Measurements from ENCODE around the gene HMGN1. TPM values are rescaled to one million over a fixed set of nuclear protein-coding genes. Genes with fewer than 3 reads are reported as not detected.

HMGN1 gene
- polyA plus RNA-seq, 1 experiment = 288 TPM

DNA sequence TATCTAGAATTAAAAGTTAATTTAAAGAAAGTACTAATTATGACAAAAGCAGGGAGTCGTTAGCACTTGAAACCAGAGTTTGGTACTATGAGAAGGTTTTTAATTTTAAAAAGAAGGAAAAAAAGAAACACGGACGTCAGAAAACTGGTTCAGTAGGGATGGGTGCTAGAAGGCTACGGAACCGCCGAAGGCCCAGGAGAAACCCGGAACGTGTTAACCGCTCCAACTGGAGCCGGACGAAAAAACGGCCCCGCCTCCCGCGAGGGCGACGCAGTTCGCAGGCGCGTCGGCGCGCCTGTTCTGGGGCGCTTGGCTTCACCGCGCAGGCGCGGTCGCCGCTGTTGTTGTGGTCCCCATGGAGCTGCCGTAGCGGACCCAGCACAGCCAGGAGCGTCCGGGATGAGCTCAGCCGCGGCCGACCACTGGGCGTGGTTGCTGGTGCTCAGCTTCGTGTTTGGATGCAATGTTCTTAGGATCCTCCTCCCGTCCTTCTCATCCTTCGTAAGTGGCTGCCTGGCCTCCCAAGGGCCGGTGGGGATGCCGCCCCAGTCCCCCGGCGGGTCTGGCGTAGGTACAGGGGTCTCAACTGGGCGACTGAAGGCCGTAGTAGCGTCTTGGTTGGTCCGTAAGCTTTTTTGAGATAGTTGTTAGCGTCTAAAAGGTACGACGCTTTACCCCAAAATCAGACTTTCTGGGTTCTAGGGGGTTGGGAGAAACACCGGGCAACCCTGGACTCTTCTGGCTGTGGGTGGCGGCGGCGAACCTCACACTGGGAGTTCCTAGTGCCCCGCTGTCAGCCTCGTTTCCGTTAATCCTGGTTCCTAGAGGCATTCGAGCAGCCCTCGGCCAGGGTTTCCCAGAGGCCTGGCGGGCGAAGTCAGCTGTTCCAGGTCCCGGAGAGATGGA is 31.4 kb upstream of the HMGN1 start:
- Histone ChIP-seq H3K4me3 (ENCODE audit: low read depth, low read length) (peak overlapping the region; percentile 82), H3K27me3 (ENCODE audit: control insufficient read depth, insufficient read depth, low read length) (peaks cover 3% of the 10 kb centered on the region), H3K9me3 (ENCODE audit: control insufficient read depth, insufficient read depth, low read length) (no peaks in the 10 kb centered on the region; the same call in 1 of the 2 replicates), H3K27ac (ENCODE audit: low read depth, low read length) (peak overlapping the region; percentile 81)
- TF ChIP-seq, protein P1, sequence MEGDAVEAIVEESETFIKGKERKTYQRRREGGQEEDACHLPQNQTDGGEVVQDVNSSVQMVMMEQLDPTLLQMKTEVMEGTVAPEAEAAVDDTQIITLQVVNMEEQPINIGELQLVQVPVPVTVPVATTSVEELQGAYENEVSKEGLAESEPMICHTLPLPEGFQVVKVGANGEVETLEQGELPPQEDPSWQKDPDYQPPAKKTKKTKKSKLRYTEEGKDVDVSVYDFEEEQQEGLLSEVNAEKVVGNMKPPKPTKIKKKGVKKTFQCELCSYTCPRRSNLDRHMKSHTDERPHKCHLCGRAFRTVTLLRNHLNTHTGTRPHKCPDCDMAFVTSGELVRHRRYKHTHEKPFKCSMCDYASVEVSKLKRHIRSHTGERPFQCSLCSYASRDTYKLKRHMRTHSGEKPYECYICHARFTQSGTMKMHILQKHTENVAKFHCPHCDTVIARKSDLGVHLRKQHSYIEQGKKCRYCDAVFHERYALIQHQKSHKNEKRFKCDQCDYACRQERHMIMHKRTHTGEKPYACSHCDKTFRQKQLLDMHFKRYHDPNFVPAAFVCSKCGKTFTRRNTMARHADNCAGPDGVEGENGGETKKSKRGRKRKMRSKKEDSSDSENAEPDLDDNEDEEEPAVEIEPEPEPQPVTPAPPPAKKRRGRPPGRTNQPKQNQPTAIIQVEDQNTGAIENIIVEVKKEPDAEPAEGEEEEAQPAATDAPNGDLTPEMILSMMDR (IDR thresholded peaks at IDR 0.05; ENCODE audit: low read depth, low read length) = no peak
- DNase-seq (ENCODE audit: low read depth, low spot score) = peak; percentile 91
- POLR2A ChIA-PET = interaction anchor here (0.6 to 1.3 kb wide), 7 partner anchors 15 to 156 kb away, joined by 3 to 9 read pairs (median 4); partner anchors contain the start of gene BRWD1
- CTCF ChIA-PET = interaction anchor here (0.9 kb wide), 2 partner anchors 32 to 35 kb away, joined by 3 to 5 read pairs; partner anchors contain the start of gene HMGN1

DNA sequence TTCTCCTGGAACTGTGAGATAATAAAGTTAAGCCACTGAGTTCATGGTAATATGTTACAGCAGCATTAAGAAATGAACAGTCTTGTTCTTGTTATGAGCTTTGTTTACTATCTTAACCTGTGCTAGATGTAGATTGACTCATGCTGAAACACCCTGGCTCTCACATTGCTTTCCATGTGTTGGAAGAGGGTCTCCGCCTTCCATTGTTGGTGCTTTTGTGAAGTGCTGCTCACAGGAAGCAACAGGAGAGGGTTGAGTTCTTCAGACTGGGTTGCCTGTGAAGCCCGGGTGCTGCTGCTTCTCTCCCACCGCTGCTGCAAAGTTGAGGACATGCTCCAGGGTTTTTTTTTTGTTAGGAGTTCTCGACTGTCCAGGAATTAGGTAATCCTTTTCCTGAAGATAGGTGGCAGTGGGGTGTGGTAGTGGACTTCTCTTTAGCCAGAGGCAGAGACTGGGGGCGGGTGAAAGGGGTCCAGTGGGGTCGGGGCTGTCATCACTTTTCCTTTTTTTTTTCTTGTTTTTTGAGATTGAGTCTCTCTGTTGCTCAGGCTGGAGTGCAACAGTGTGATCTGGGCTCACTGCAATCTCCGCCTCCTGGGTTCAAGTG is 28.7 kb upstream of the HMGN1 start:
- CTCF ChIA-PET = no interaction called here
- Histone ChIP-seq H3K9me3 (ENCODE audit: control insufficient read depth, insufficient read depth, low read length) (no peaks in the 10 kb centered on the region), H3K27ac (ENCODE audit: low read depth, low read length) (no peak overlapping the region), H3K4me3 (ENCODE audit: low read depth, low read length) (no peak overlapping the region), H3K27me3 (ENCODE audit: control insufficient read depth, insufficient read depth, low read length) (peaks cover 6% of the 10 kb centered on the region)
- DNase-seq (ENCODE audit: low read depth, low spot score) = no peak
- POLR2A ChIA-PET = no interaction called here
- TF ChIP-seq, protein P1 (IDR thresholded peaks at IDR 0.05; ENCODE audit: low read depth, low read length) = no peak

DNA sequence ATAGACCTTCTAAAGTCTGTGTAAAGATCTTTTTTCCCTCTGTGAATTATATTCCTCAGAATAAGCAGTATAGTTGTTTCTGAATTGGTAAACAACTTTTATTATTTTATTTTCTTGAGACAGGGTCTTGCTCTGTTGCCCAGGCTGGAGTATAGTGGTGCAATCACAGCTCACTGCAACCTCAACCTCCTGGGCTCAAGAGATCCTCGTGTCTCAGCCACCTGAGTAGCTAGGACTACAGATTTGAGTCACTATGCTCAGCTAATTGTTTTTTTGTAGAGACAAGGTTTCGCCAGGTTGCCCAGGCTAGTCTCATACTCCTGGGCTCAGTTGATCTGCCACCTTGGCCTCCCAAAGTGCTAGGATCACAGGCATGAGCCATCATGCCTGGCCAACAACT is 26.6 kb upstream of the HMGN1 start:
- ChIA-PET POLR2A (no interaction called here), CTCF (no interaction called here)
- Histone ChIP-seq H3K27me3 (ENCODE audit: control insufficient read depth, insufficient read depth, low read length) (peaks cover 6% of the 10 kb centered on the region), H3K9me3 (ENCODE audit: control insufficient read depth, insufficient read depth, low read length) (no peaks in the 10 kb centered on the region), H3K27ac (ENCODE audit: low read depth, low read length) (no peak overlapping the region), H3K4me3 (ENCODE audit: low read depth, low read length) (no peak overlapping the region)
- no peak for DNase-seq (ENCODE audit: low read depth, low spot score)
- TF ChIP-seq, protein P1 (IDR thresholded peaks at IDR 0.05; ENCODE audit: low read depth, low read length) = no peak

DNA sequence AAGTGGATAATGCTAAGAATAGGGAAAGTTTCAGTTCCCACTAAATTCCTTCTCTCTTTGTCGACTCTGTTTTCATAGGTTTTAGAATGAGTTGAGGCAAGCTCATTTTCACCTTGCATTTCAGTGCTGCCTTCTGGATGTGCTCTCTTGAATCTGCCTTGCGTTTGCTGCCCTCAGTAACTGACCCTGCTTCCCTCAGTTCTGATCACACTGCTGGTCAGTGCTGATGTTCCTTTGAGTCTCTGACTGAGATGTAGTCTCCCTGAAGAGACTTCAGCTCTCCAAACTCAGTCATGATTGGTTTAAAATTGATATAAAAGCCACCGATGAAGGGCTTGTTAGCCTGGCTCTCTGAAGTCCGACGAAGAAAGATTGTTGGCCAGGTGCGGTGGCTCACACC is 25.2 kb upstream of the HMGN1 start:
- H3K9me3 ChIP-seq (ENCODE audit: control insufficient read depth, insufficient read depth, low read length) = no peaks in the 10 kb centered on the region
- no peak overlapping the region for H3K4me3 ChIP-seq (ENCODE audit: low read depth, low read length)
- no peak for DNase-seq (ENCODE audit: low read depth, low spot score)
- peaks cover 6% of the 10 kb centered on the region for H3K27me3 ChIP-seq (ENCODE audit: control insufficient read depth, insufficient read depth, low read length)
- ChIA-PET CTCF (interaction anchor here (0.5 to 0.9 kb wide), 2 partner anchors 8 to 67 kb away, joined by 3 to 4 read pairs; no protein-coding TSS in a partner anchor), POLR2A (interaction anchor here (0.7 kb wide), 1 partner anchor 60 kb away, joined by 5 read pairs; no protein-coding TSS in a partner anchor)
- no peak overlapping the region for H3K27ac ChIP-seq (ENCODE audit: low read depth, low read length)
- TF ChIP-seq, protein P1 (IDR thresholded peaks at IDR 0.05; ENCODE audit: low read depth, low read length) = no peak
